B cell (primary cell): ENCODE data around the gene BEGAIN.

Experiments
- CTCF ChIP-seq: fragments of 200-600 bp; IDR thresholded peaks from one replicate; pipeline ENCODE4 v1.8.0; 2022; ENCODE audit warnings: antibody characterized with exemption, mild to moderate bottlenecking
- EZH2 ChIP-seq: IDR thresholded peaks from 2 replicates; pipeline ENCODE4 v1.6.1; 2012; ENCODE audit warnings: borderline replicate concordance, low read depth, mild to moderate bottlenecking, moderate library complexity, low read length; ENCODE audit not compliant: insufficient read depth, poor library complexity, severe bottlenecking

DNA sequence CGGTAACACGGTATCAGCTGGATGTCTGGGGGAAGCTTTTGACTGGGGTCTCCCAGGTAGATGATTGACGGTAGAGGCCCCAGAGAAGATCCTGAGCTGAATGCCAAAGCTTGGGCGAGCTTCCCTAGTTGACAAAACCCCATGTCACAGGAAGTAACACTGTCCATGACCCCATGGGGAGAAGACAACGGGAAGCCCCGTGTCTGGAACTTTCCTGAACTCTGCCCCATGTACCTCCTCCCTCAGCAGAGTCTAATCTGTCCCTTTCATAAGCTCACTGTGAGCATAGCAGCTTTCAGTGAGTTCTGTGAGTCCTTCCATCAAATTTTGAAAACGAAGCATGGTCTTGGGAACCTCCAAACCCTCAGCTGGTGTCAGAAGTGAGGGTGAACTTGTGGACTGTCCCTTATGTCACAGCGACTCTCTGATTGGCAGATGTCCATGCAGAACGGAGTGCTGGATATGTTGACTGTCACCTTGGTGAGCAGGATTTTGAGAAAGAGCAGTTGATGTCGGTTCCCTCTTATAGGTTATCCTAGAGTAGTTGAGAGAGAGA, 29.7 kb upstream of the BEGAIN start:
- TF ChIP-seq CTCF (no peak), EZH2 (no peak)
